AG10803 (cell line): ENCODE data around the gene SLC9A9.
A peak's percentile ranks its signal among the peaks of the same experiment; 100 is the strongest.

Experiments
- DNase-seq: peaks from one replicate; pipeline ENCODE4 v3.0.0; 2010; ENCODE audit warnings: low read depth
- H3K4me3 ChIP-seq: 2 replicates; pipeline ENCODE4 v1.5.1; 2011; ENCODE audit warnings: mild to moderate bottlenecking, low read length, control low read depth
- TF ChIP-seq, protein P1 (sequence below): conservative IDR thresholded peaks from 2 replicates; pipeline ENCODE4 v1.5.1; 2011; ENCODE audit warnings: mild to moderate bottlenecking, low read length, control low read depth, inconsistent platforms

SLC9A9 gene

DNA sequence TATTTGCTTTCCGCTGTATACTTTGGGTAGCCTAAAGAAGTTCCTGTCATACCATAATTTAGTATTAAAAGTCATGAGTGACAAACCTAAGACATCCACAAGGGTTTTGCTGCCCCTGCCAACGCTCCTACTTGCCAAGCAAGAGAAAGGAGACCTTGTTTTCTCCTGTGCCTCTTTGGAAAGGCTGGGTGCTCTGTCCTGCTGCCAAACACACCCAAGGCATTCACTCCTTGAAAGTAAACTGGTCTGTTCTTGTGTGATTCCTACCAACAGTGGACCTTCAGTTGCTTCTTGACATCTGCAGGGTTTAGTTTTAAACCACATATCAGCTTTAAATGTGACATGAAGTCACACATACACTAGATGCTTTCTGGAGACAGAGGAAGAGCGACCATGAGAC lies 295.4 kb downstream of the SLC9A9 start:
- no peak overlapping the region for H3K4me3 ChIP-seq
- TF ChIP-seq, protein P1, sequence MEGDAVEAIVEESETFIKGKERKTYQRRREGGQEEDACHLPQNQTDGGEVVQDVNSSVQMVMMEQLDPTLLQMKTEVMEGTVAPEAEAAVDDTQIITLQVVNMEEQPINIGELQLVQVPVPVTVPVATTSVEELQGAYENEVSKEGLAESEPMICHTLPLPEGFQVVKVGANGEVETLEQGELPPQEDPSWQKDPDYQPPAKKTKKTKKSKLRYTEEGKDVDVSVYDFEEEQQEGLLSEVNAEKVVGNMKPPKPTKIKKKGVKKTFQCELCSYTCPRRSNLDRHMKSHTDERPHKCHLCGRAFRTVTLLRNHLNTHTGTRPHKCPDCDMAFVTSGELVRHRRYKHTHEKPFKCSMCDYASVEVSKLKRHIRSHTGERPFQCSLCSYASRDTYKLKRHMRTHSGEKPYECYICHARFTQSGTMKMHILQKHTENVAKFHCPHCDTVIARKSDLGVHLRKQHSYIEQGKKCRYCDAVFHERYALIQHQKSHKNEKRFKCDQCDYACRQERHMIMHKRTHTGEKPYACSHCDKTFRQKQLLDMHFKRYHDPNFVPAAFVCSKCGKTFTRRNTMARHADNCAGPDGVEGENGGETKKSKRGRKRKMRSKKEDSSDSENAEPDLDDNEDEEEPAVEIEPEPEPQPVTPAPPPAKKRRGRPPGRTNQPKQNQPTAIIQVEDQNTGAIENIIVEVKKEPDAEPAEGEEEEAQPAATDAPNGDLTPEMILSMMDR: no peak
- no peak for DNase-seq

DNA sequence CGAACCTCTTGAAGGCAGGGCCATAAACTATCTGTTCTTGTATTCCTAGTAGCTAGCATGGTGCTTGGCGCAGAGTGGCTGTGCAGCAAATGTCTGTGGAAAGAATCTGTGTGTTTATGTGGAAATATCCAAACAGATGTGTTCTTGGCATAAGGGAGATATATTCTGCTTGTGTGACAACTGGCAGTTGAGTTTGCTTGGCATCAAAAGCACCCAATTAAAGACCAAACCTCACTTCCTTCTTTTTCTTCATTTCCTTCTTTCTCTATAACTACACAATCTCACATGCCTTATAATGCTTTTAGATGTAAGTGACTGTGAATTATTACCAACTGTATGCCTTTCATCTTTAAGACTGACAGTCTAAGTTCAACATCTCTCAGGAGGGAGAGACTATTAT lies 296.5 kb downstream of the SLC9A9 start:
- TF ChIP-seq, protein P1: no peak
- H3K4me3 ChIP-seq: no peak overlapping the region
- no peak for DNase-seq

DNA sequence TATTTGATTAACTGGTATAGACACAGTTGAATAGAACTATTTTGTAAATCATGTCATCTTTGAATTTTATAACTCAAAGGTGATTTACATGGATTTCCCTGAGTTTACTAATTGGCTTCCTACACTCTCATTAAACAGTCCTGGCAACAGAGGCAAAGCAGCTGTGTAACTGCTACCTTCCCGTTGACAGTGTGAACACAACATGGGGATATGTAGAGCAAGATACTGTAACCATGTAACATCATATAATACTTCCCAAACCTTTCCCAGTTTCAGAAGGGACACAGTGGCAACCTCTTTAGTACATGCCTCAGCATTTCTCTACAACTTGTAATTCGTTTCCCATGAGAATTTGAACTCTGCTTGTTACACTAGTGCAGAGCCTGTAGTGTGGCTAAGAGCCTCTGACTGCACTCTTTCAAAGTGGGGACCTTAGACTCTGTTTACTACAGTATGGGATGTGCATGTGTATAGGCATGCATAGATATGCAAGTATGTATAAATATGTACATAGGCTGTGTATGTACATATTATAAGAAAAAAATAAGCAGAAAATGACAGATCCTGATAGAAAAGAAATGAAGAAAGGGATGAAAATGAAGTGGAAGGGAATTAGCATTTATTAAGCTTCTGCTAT lies 299.3 kb downstream of the SLC9A9 start:
- H3K4me3 ChIP-seq: no peak overlapping the region
- no peak for DNase-seq
- TF ChIP-seq, protein P1: no peak

DNA sequence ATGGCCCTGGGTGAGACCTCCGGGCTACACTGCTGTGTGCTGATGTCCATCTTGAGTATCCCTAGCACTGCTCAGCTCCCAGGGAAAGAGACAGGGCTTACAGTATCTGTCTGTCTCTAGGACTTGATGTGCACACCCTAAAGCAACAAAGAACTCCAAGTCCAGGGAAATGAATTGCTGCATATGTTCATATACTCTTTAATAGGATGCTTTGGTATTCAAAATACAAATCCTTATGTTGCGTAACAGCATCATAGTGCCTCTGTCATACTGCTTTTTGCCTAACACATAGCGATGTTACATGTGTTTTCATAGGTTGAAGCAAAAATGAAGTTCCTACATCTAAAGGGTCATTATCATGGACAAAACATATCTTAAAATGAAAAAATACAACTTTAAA lies 299.9 kb downstream of the SLC9A9 start:
- TF ChIP-seq, protein P1: no peak
- no peak overlapping the region for H3K4me3 ChIP-seq
- no peak for DNase-seq

DNA sequence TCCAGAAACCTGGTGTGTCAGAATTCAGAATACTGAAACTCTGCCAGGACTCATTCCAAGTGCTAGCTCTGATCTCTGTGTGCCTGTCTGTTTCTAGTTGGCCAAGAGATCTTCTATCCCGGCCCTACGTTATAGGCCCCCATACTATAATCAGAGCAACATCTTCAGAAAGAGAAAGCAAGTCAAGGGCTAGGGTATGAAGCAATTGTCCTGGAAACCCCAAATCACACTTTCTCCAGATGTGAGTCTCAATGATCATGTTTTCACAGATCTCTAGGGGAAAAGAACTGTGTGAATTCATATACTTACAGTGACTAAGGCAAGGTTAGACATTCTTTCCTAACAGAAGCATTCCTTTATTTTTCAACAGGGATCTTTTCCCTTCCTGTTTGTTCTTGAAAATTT lies 309.7 kb downstream of the SLC9A9 start:
- DNase-seq: peak; percentile 94
- H3K4me3 ChIP-seq: no peak overlapping the region
- TF ChIP-seq, protein P1: no peak

DNA sequence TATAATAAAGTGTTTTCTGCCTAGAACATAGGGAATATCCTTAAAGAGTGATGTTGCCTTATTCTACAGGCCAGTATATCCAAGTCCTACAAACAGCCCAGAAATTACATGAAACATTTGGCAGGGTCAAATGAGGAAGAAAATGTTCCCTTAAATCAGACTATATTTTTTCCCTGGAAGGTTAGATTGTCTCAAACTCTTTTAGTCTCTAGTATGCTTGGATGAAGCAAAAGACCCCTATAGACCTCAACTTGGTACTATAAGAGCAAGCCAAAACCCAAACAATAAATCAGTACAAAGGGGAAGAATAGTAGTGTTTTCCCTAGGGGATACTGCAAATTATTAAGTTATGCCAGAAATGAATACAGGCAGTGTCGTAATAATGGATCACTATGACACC lies 310.2 kb downstream of the SLC9A9 start:
- TF ChIP-seq, protein P1: no peak
- no peak for DNase-seq
- no peak overlapping the region for H3K4me3 ChIP-seq

DNA sequence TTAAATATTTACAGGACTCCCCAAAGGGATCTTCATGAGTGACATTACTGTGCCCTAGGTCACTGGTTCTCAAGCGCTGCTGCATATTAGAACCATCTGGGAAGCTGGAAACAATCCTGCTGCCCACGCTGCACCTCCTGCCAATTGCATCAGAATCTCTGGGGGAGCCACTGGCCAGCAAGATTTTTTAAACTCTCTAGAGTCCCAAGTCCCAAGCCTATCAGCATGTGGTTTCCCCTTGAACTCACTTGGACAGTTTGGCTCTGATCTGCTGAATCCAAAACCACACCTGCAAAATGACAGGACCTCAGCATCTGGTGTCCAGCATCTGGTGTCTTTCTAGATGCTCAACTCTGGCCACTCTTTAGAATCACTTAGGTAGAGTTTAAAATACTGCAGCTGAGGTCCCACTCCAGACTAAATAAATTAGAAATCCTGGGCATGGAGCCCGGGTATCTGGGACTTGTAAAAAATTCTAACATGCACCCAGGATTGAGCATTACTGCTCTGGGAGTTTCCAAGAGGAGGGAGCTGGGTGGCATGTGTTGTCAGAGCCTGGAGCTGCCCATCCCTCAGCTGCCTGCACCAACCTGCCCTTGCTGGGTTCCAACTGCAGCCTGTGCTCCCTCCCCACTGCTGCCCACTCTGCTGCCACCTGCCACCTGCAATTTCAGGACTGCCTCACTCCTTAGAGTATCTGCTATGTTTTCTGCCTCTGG lies 311.3 kb downstream of the SLC9A9 start:
- DNase-seq: peak; percentile 85
- H3K4me3 ChIP-seq: no peak overlapping the region
- TF ChIP-seq, protein P1: no peak
